HG03575 (cell line): ENCODE measurements around the gene MECP2.
"Not testable (repeated sequence)": the region's sequence is repeated elsewhere in the genome, so short reads cannot be mapped to it uniquely, and the experiment has no call there.

ENCODE experiments used
- ATAC-seq: cut with Tn5 transposase; IDR thresholded peaks from one replicate; pipeline ENCODE4 v1.9.1; 2021; ENCODE audit not compliant: unreplicated experiment, insufficient number of reproducible peaks, low FRiP score; ENCODE audit errors: extremely low read depth

MECP2 gene

DNA sequence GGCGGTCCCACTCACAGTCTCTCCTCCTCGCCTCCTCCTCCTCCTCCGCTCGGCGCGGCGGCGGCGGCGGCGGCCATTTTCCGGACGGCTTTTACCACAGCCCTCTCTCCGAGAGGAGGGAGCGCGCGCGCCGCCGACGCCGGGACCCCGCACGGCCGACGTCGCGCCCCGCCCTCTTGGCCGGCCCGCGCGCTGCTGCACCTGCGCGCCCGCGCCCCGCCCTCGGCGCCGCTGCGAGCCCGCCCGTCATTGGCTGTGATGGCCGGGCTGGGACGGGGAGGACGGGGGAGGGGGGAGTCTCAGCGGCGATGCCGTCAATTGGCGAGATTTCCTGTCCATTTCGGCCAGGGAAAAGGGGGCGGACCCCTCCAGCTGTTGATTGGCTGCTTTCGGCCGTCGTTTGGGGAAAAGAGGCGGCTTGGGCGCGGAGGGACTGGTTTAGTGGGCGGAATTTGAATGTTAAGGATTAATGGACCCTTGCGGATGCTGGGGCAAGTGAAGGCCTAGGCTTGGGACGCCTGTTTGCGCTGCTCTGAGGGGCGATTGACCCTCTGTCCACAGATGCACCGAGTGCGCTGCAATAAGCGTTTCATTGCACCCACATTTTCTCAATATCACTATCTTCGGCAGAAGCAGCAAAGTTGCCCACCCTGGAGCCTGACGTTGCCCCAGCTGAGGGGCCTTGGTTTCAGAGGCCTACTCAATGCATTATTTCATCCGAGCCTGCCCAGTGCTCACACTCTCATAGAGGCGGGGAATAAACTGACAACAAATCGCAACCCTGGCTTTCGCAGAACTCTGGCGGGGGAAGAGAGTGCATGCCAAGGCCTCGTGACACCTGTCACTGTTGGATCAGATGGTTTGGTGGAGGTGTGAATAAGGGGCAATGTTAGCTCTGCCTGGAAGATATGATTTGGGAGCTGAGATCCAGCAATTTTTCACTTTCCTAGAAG, at the start of gene MECP2:
Gene MECP2, minus strand, starts transcription at position 129 of the 953 bp plus-strand sequence.
- ATAC-seq, result peak; percentile 54

DNA sequence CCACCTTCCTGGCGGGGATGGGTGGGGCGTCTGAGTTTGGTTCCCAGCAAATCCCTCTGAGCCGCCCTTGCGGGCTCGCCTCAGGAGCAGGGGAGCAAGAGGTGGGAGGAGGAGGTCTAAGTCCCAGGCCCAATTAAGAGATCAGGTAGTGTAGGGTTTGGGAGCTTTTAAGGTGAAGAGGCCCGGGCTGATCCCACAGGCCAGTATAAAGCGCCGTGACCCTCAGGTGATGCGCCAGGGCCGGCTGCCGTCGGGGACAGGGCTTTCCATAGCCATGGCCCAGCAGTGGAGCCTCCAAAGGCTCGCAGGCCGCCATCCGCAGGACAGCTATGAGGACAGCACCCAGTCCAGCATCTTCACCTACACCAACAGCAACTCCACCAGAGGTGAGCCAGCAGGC, 46.5 kb upstream of the MECP2 start, which contains the start of gene OPN1LW:
Gene OPN1LW, plus strand, starts transcription at position 234 of the 400 bp plus-strand sequence. Its CDS starts 41 bp downstream, at position 275.
- not testable (repeated sequence) for ATAC-seq

DNA sequence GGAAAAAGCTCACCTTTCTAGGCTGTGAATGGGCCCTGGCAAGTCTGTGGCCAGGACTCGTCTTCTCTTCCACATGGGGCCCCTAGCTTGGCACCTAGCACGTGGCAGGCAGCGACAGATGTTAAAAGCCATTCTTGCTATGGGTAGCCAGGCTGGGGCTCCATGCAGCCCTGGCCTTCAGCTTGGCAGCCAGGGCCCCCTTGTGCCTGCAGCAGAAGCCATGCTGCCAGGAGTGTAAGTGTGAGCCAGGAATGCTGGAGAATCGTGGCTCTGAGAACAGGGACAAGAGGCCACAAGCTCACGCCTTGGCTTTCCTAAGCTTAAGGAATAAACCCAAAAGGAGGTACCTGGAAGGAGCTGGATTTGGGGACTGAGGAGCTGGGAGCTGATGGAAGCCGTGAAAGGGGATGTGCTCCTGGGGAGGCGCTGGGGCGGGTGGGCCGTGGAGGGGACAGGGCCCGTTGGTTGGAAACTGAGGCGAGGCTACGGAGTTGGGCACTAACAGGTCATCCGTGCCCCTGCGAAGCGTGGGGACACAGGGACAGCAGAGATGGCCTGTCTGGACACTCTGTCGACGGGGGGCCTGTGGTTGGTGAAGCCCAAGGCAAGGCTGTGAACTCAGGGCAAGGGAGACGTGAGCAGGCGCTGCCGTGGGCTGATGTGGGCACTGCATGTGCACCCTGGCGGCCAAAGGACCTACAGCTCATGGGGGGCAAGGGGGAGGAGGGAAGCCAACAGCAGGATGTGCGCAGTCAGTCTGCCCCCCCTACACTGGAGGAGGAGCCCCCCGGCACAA, 45.6 kb upstream of the MECP2 start:
- ATAC-seq, result no peak

DNA sequence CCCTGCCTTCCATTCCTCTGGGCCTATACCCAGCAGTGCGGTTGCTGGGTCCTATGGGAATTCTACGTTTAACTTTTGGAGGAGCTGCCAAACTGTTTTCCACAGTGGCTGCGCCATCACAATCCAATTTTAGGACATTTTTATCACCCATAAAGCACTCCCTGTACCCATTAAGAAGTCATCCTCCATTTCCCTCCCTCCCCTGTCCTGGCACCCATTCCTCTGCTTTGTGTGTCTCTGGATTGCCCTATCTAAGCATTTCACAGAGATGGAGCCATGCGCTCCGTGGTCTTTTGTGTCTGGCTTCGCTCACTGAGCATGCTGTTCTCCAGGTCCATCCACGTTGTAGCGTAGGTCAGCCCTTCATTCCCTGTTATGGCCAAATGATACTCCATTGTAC, 44.9 kb upstream of the MECP2 start:
- ATAC-seq, result no peak

DNA sequence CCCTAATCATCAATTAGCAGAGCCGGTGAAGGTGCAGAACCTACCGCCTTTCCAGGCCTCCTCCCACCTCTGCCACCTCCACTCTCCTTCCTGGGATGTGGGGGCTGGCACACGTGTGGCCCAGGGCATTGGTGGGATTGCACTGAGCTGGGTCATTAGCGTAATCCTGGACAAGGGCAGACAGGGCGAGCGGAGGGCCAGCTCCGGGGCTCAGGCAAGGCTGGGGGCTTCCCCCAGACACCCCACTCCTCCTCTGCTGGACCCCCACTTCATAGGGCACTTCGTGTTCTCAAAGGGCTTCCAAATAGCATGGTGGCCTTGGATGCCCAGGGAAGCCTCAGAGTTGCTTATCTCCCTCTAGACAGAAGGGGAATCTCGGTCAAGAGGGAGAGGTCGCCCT, 43.2 kb upstream of the MECP2 start:
- ATAC-seq, result no peak

DNA sequence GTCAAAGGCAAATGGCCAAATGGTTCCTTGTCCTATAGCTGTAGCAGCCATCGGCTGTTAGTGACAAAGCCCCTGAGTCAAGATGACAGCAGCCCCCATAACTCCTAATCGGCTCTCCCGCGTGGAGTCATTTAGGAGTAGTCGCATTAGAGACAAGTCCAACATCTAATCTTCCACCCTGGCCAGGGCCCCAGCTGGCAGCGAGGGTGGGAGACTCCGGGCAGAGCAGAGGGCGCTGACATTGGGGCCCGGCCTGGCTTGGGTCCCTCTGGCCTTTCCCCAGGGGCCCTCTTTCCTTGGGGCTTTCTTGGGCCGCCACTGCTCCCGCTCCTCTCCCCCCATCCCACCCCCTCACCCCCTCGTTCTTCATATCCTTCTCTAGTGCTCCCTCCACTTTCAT, 42.7 kb upstream of the MECP2 start:
- ATAC-seq, result no peak

DNA sequence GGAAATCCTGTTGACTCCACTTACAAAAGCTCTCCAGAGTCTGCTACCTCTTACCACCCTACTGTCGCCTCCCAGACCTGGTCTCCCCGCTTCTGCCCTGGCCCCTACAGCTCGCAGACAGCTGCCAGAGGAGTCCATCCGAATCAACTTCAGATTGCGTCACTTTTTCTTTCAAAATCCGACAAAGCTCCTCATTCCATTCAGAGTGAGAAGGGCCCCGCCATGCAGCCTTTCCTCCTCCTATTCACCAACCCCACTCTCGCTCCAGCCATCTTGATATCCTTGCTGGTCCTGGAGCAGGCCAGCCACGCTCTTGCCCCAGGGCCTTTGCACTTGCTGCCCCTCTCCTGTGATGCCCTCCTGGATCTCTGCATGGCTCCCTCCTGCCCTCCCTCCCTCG, 41.3 kb upstream of the MECP2 start:
- no peak for ATAC-seq

DNA sequence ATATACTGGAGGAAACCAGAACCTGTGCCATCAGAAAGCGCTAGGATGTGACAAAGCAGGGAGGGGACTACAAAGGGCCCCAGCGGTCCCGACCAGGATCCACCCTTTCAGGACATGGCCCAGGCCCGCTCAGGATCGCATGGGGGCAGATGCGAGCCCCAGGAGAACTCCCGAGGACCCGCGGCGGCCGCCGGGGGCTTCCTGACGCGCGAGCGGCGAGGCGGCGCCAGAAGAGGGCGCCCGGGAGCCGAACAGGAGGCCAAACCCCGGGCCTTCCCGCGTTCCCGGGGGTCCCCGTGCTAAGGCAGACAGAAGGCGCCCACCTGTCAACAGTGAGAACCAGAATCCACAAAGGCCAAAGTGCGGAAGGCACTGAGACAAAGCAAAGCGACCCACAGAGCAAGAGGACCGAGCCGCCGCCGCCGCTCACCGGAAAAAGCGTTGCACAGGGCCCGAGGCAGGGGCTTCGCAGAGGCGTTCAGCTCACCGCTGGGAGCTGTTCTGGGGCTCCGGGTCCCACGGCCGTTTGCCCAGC, 39.2 kb upstream of the MECP2 start:
- ATAC-seq, result no peak

DNA sequence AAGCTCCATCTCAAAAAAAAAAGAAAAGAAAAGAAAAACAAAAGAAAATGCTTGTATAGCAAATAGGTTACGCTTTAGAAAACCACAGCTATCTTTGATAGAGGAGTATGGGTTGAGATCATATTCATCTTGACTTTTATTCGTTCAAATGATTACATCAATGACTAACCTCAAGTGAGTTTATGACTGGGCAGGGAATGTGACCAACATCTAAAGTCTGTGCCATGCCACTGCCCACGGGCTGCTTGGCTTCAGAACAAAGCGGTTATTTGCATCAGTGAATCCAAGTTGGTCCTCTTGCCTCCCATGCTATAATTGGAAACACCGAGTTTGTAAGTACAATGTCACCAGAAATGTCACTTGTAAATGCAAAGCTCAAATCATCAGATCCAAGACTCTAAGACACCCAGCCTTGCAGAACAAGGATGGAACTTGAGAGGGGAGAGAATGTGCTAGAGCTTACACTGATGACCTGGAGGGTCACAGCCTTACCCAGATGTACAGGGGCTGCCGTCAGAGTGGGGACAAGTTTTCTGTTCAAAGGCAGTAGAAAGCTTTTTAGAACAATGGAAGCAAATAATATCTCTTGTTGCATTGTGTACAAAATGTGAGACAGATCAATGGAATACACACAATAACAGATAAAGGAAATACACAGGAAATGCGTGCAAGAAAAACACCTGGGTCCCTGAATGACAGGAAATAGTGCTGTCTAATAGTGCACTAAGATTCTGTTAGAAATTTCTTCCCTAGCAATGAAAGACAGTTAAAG, 38.1 kb upstream of the MECP2 start:
- no peak for ATAC-seq

DNA sequence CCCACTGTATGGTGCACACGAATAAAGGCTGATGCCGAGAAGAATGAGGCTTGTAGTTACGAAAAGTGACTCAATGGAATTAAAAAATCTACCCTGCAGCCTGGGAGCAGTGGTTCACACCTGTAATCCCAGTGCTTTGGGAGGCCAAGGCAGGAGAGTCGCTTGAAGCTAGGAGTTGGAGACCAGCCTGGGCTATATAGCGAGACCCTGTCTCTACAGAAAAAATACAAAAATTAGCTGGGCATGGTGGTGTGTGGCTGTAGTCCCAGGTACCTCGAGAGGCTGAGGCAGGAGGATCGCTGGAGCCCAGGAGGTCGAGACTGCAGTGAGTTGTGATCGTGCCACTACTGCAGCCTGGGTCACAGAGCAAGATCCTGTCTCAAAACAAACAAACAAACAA, 34.8 kb upstream of the MECP2 start:
- no peak for ATAC-seq

DNA sequence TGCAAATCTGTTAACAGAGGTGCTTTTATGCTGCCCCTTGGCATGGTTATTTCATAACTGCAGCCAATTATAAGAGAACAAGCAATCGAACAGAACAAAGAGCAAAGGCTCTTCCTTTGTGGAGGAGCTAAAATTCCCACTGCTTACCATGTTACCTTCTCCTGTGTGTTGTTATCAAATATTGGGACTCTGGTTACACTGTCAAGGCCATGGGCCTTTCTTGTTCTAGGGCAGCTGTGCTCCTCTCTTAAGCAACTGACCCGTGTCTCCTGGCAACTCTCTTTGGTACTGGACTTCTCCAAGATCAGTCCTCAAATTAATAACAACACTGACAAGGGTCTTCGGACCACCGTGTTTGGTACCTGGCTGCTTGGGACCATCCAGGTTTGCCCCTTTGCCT, 34.4 kb upstream of the MECP2 start:
- no peak for ATAC-seq

DNA sequence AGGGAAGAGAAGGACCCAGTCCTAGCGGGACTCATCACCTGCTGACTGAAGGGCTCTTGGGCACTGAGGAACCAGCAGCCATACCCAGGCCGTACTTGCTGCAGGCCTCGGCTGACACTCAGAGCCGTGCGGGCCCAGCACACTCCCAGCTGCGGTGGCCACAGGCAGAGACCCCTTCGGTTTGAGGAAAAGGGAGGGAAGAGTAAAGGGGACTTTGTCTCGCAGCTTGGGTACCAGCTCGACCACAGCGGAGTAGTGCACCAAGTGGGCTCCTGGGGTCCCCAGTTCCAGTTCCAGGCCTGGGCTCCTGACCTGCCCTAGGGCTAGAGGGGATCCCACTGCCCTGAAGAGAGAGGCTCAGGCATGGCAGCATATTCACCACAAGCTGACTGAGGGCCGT, 28.6 kb upstream of the MECP2 start:
- no peak for ATAC-seq

DNA sequence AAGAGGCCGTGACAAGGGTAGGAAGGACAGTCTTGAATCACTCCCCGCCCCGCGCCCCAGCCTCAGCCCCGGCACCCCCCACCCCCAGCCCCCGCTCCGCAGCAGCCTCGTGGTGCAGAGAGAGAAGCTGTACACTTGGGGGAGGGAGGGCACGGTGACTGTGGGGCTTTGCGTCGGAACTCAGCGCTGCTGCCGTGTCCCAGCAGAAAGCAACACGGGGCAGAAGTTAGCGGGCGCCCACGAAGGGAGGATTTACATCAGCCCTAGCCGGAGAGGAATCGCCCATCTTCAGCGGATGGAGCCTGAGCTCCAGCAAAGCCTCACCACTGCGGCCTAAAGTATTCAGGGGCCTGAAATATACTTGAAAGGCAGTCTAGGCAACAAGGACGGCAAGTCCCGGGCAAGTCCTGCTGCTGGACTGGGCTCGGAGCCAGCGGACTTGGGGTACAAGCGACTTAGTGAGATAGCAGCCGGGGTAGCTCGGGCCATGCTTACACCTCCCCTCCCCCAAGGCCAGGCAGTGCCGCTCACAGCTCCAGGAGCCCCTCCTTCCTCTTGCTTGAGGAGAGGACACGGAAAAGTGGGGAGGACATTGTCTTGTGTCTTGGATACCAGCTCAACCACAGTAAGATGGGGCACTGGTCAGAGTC, 28.0 kb upstream of the MECP2 start:
- ATAC-seq, result no peak

DNA sequence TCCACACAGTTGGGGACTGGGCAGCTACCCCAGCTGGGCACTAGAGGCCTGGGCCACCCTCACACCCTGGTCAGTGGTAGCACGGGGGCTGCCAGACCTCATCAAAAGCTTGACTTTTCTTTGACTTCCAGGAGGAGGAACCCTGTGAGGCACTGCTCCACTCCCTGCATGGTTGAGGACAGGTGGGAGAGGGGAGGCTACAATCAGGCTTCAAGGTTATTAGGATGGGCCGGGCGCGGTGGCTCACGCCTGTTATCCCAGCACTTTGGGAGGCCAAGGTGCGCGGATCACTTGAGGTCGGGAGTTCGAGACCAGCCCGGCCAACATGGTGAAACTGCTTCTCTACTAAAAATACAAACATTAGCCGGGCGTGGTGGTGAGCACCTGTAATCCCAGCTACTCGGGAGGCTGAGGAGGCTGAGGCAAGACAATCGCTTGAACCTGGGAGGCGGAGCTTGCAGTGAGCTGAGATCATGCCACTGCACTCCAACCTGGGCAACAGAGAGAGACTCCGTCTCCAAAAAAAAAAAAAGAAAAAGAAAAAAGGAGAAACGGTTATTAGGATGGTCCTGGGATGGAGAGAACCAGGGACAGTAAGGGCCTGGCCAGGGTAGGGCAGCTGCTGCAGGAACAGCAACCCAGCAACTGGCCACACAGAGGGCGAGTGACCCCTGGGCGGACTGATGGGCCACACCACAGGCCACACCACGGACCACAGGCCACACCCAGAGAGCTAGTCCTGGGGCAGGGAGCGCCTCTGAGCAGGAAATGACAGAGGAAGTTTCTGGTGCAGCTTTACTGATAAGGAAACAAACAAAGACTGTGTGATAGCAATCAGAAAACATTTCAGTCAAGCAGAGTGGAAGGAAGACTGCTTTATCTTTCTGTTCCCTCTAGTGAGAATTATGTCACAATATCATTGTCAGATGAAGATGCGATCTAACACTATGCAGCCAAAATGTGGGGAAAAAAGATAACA, 26.0 kb upstream of the MECP2 start:
- ATAC-seq, result no peak

DNA sequence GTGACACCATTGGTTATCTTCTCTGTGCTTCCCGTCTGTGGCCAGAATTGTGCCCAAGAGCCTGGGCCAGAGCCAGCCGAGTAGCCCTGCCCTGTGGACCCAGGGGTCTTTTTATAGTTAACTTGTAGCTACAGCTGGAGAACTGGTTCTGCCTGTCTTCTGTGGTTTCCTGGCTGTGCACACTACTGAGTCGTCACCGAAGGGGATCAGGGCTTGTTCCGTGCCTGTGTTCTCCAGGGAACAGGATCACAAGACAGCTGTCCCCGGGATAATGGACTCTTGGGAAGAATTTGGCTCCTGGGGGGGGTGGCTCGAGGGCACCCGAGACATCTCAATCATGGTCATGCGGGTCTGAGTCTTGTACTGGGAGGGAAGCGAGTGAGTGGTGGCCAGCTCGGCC, 24.4 kb upstream of the MECP2 start:
- no peak for ATAC-seq

DNA sequence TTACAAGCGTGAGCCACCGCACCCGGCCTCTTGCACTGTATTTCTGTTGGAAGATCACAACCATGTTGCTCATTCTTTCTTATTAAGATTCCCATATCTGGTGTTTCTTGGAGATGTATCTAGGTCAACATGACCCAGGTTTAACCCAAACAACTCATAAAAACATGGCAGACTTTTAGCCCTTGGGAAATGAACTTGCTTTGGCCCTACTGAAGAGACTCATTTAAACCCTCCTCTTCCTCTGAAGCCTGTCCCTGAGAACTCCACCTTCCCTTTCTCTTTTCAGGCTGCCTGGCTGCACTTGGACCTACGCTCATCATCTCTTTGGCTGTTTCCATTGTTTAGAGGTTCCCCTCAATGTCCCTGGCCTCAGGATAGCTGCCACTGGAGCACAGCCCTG, 23.7 kb upstream of the MECP2 start:
- no peak for ATAC-seq

DNA sequence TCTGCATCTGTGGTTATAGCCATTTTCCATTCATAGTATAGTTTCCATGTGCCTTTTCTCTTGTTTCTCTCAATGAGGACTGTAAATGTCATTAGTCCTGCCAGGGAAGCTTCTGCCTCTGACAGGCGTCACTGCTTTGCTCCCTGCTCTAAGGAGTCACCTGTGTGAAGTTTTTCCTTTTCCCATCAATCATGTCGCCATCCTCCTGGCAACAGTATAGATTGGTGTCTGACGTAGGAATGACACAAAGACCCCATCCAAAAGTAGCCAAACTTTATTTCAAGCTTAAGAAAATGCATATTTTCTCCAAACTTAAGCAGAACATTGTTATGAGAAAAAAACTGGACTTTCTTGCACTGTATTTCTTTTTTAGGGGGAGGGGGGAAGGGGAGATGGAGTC, 23.1 kb upstream of the MECP2 start:
- no peak for ATAC-seq

DNA sequence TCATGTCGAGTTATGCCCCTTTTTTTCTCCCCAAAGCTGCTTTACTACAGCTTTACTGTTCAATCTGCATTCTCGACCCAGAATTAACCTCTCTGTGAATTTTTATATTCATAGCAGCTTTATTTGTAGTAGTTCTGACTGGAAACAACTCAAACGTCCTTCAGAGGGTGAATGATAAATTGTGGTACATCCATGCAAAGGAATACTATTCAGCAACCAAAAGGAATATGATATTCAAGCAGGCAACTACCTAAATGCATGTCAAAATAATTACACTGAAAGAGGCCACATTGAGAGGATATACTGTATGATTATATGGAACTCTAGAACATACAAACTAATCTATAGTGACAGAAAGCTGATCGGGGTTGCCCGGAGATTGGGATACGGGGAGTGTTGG, 20.0 kb upstream of the MECP2 start:
- ATAC-seq, result no peak
